SK-N-SH (cell line): ENCODE results near the gene CATSPERD. TPM values are rescaled to one million over a fixed set of nuclear protein-coding genes. Genes with fewer than 3 reads are reported as not detected.

Source experiments
- CTCF ChIA-PET: fragments of 300-600, 350-600 bp; formaldehyde crosslinking; extraction: SDS; loops from one replicate; lab custom pipeline; 2021; lab: Yijun Ruan, JAX
- POLR2A ChIA-PET: fragments of 350-600 bp; sonication (Branson Sonifier 250); formaldehyde crosslinking; extraction: SDS; loops from one replicate; lab custom pipeline; 2020; ENCODE audit warnings: antibody characterized with exemption, inconsistent platforms; lab: Yijun Ruan, JAX
- DNase-seq: peaks from one replicate; pipeline ENCODE4 v3.0.0; 2012
- H2AFZ ChIP-seq: fragments of 200-600 bp; sonication (generic); 2 replicates; pipeline ENCODE4 v1.8.1; 2016; ENCODE audit warnings: antibody characterized with exemption, mild to moderate bottlenecking, low read depth
- H3F3A ChIP-seq: fragments of 200-600 bp; sonication (generic); replicated peaks from 2 replicates; pipeline ENCODE3; 2016; ENCODE audit warnings: antibody characterized with exemption, mild to moderate bottlenecking; ENCODE audit not compliant: insufficient read depth
- H3K27ac ChIP-seq, 2 experiments: fragments of 200-500 bp in 1 of 2; fragments of 200-600 bp in 1 of 2; sonication (Bioruptor generic) in 1 of 2; sonication (generic), shearing (Covaris generic) in 1 of 2; 2 replicates each; pipeline versions ENCODE4 v1.5.1 to v1.6.1; 2014 to 2016; ENCODE audit warnings: low read depth in 2 of 2, inconsistent platforms in 1 of 2, low read length in 1 of 2, mild to moderate bottlenecking in 1 of 2, mixed read lengths in 1 of 2
- H3K27me3 ChIP-seq: fragments of 200-600 bp; sonication (generic), shearing (Covaris generic); 2 replicates; pipeline ENCODE4 v1.6.1; 2016; ENCODE audit warnings: mixed run types; ENCODE audit not compliant: insufficient read depth
- H3K36me3 ChIP-seq, 2 experiments: fragments of 200-500 bp in 1 of 2; fragments of 200-600 bp in 1 of 2; sonication (Bioruptor generic) in 1 of 2; sonication (generic) in 1 of 2; replicated peaks in 1 of 2; 2 replicates each; pipeline versions ENCODE3 to v1.5.1; 2014 to 2016; ENCODE audit warnings: low read length in 1 of 2, mild to moderate bottlenecking in 1 of 2; ENCODE audit not compliant: insufficient read depth in 2 of 2, control insufficient read depth in 1 of 2
- H3K4me1 ChIP-seq, 2 experiments: fragments of 200-500 bp in 1 of 2; fragments of 200-600 bp in 1 of 2; sonication (Bioruptor generic) in 1 of 2; sonication (generic), shearing (Covaris generic) in 1 of 2; 2 replicates each; pipeline versions ENCODE4 v1.5.1 to v1.6.1; 2014 to 2016; ENCODE audit warnings: low read depth in 1 of 2, low read length in 1 of 2, mixed run types in 1 of 2; ENCODE audit not compliant: insufficient read depth in 2 of 2, control insufficient read depth in 1 of 2
- H3K4me2 ChIP-seq: fragments of 200-600 bp; sonication (generic), shearing (Covaris generic); 2 replicates; pipeline ENCODE4 v1.6.1; 2017; ENCODE audit warnings: mixed run types
- H3K4me3 ChIP-seq, 2 experiments: fragments of 200-500 bp in 1 of 2; fragments of 200-600 bp in 1 of 2; sonication (Bioruptor generic) in 1 of 2; sonication (generic), shearing (Covaris generic) in 1 of 2; 2 replicates each; pipeline versions ENCODE4 v1.5.1 to v1.8.1; 2014 to 2016; ENCODE audit warnings: low read depth in 2 of 2, inconsistent platforms in 1 of 2, low read length in 1 of 2, mild to moderate bottlenecking in 1 of 2, mixed read lengths in 1 of 2, moderate library complexity in 1 of 2
- H3K79me2 ChIP-seq: fragments of 200-600 bp; sonication (generic); 2 replicates; pipeline ENCODE4 v1.8.1; 2017; ENCODE audit warnings: mild to moderate bottlenecking; ENCODE audit not compliant: insufficient read depth
- H3K9ac ChIP-seq: fragments of 200-600 bp; sonication (generic); 2 replicates; pipeline ENCODE4 v1.6.1; 2017; ENCODE audit warnings: mixed run types
- H3K9me2 ChIP-seq: fragments of 200-600 bp; sonication (generic); 2 replicates; pipeline ENCODE4 v1.6.1; 2017; ENCODE audit warnings: mixed run types
- H3K9me3 ChIP-seq: fragments of 200-600 bp; sonication (generic); 2 replicates; pipeline ENCODE4 v1.6.1; 2017; ENCODE audit warnings: mixed run types, mild to moderate bottlenecking, moderate library complexity
- H4K20me1 ChIP-seq: fragments of 200-600 bp; sonication (generic); 2 replicates; pipeline ENCODE4 v1.6.1; 2017; ENCODE audit warnings: mild to moderate bottlenecking, mixed run types; ENCODE audit not compliant: insufficient read depth
- EZH2phosphoT487 ChIP-seq: fragments of 200-600 bp; sonication (generic); IDR thresholded peaks from 2 replicates; pipeline ENCODE4 v1.6.1; 2017; ENCODE audit warnings: low read depth, mixed run types, mild to moderate bottlenecking, antibody characterized with exemption, moderate library complexity, borderline replicate concordance
- GABPA ChIP-seq: IDR thresholded peaks from 2 replicates; pipeline ENCODE4 v1.4.0; 2012; ENCODE audit warnings: low read depth, mild to moderate bottlenecking
- IRF3 ChIP-seq: fragments of 150-350 bp; IDR thresholded peaks from 2 replicates; pipeline ENCODE4 v1.6.1; 2016; ENCODE audit warnings: mild to moderate bottlenecking, low read depth, low read length
- JUND ChIP-seq: IDR thresholded peaks from 2 replicates; pipeline ENCODE4 v1.4.0; 2012
- MEF2A ChIP-seq: IDR thresholded peaks from 2 replicates; pipeline ENCODE4 v1.4.0; 2012; ENCODE audit warnings: low read depth, borderline replicate concordance
- NRF1 ChIP-seq: IDR thresholded peaks from 2 replicates; pipeline ENCODE4 v1.6.1; 2012; ENCODE audit warnings: low read depth, mild to moderate bottlenecking, low read length
- PBX3 ChIP-seq: IDR thresholded peaks from 2 replicates; pipeline ENCODE4; 2012
- SMC3 ChIP-seq: IDR thresholded peaks from 2 replicates; pipeline ENCODE4 v1.6.1; 2012; ENCODE audit warnings: low read depth, low read length, improper control_type of control experiment
- USF1 ChIP-seq: IDR thresholded peaks from 2 replicates; pipeline ENCODE4 v1.4.0; 2012; ENCODE audit warnings: low read depth, borderline replicate concordance
- USF2 ChIP-seq: fragments of 150-350 bp; IDR thresholded peaks from 2 replicates; pipeline ENCODE4 v1.6.1; 2017; ENCODE audit warnings: antibody characterized with exemption, low read length, low read depth, borderline replicate concordance
- ZBTB33 ChIP-seq: IDR thresholded peaks from 2 replicates; pipeline ENCODE4 v1.4.0; 2012; ENCODE audit warnings: low read depth, borderline replicate concordance
- WGBS: methylation state at CpG from one replicate; pipeline ENCODE4 v1.1.6; 2017; ENCODE audit warnings: low lambda C conversion rate; 5-methylcytosine and 5-hydroxymethylcytosine counted together
- polyA plus RNA-seq, 3 experiments: library from polyadenylated mRNA; depleted of rRNA; stranded (reverse); fragments of >200 nt; gene quantifications; 2 replicates each; pipeline ENCODE4 v1.2.3, GENCODE V29; 2012

CATSPERD gene
- polyA plus RNA-seq, 1 of the 3 experiments (the other 2 are of a cell fraction): not detected

GRCh38 chr19:5697890-5698634 lies 22.4 kb upstream of the CATSPERD start:
- Histone ChIP-seq H3K4me2 (no peak overlapping the region), H3K4me3 (no peak overlapping the region), H3K9me3 (no peaks in the 10 kb centered on the region), H3K9ac (no peak overlapping the region), H3F3A (peaks cover 29% of the 10 kb centered on the region), H3K36me3 (peaks cover 15 to 63% of the 10 kb centered on the region in 2 experiments), H2AFZ (no peak overlapping the region), H4K20me1 (peaks cover 40% of the 10 kb centered on the region), H3K4me1 (peaks cover 0 to 11% of the 10 kb centered on the region in 2 experiments; a peak in 1 of 4 replicates), H3K9me2 (no peaks in the 10 kb centered on the region), H3K27ac (no peak overlapping the region; a peak in 1 of 4 replicates), H3K79me2 (peaks cover 31% of the 10 kb centered on the region; the same call in 1 of the 2 replicates), H3K27me3 (no peaks in the 10 kb centered on the region)
- peak; percentile 58 for DNase-seq
- TF ChIP-seq SMC3 (no peak), GABPA (no peak), USF1 (no peak), JUND (no peak)
- ChIA-PET CTCF (interaction anchor here (1.2 to 2.6 kb wide), 2 partner anchors 8 to 10 kb away, joined by 3 to 7 read pairs; no protein-coding TSS in a partner anchor), POLR2A (interaction anchor here (1.5 kb wide), 1 partner anchor 9 kb away, joined by 5 read pairs; the partner anchor contains the start of gene RPL36)
- 95% methylated on average over 21 of the region's 30 CpGs for WGBS

GRCh38 chr19:5698635-5699422 lies 21.6 kb upstream of the CATSPERD start:
- TF ChIP-seq ZBTB33 (no peak), SMC3 (no peak), IRF3 (no peak), EZH2phosphoT487 (no peak), MEF2A (no peak), PBX3 (0 out of 2 replicates have a peak, but pooled peaks have one; percentile 8), NRF1 (no peak), USF2 (no peak)
- WGBS: 94% methylated on average over 25 of the region's 38 CpGs
- H3K9ac ChIP-seq: no peak overlapping the region
- peaks cover 26% of the 10 kb centered on the region for H3F3A ChIP-seq
- H3K79me2 ChIP-seq: peaks cover 23% of the 10 kb centered on the region; the same call in 1 of the 2 replicates
- no peak overlapping the region for H3K4me2 ChIP-seq
- peaks cover 15 to 62% of the 10 kb centered on the region in 2 experiments for H3K36me3 ChIP-seq
- DNase-seq: peak; percentile 42
- H3K27ac ChIP-seq: no peak overlapping the region
- H3K27me3 ChIP-seq: no peaks in the 10 kb centered on the region
- H3K9me2 ChIP-seq: no peaks in the 10 kb centered on the region
- no peaks in the 10 kb centered on the region for H3K9me3 ChIP-seq
- H3K4me1 ChIP-seq: peaks cover 0 to 4% of the 10 kb centered on the region in 2 experiments; a peak in 1 of 4 replicates
- H3K4me3 ChIP-seq: no peak overlapping the region
- H4K20me1 ChIP-seq: peaks cover 33% of the 10 kb centered on the region
- CTCF ChIA-PET: interaction anchor here (1.3 to 2.6 kb wide), 2 partner anchors 9 to 10 kb away, joined by 4 to 7 read pairs; no protein-coding TSS in a partner anchor
- H2AFZ ChIP-seq: no peak overlapping the region
- POLR2A ChIA-PET: interaction anchor here (1.5 kb wide), 1 partner anchor 9 kb away, joined by 5 read pairs; the partner anchor contains the start of gene RPL36
